Activated CD4-positive, alpha-beta T cell treated with anti-CD3 and anti-CD28 coated beads, Interleukin-2, amount 10 ng/mL, durations not matched to agents 7 days and 5 days (primary cell): ENCODE measurements around the gene PPP1R14B. TPM values are rescaled to one million over a fixed set of nuclear protein-coding genes. Genes with fewer than 3 reads are reported as not detected.

Experiments used
- CTCF ChIA-PET: fragments of 350-600 bp; sonication (Branson Sonifier 250); formaldehyde crosslinking; loops from one replicate; lab custom pipeline; 2021; ENCODE audit warnings: antibody characterized with exemption; lab: Charles Lee
- POLR2A ChIA-PET: fragments of 350-600 bp; sonication (Branson Sonifier 250); formaldehyde crosslinking; loops from one replicate; lab custom pipeline; 2021; ENCODE audit warnings: antibody characterized with exemption; lab: Charles Lee
- DNase-seq: peaks from one replicate; pipeline ENCODE4 v3.0.0-alpha.2; 2020
- H3K27ac Mint-ChIP-seq: one replicate; pipeline ENCODE4 v1.8.0; 2021; ENCODE audit warnings: mild to moderate bottlenecking, moderate library complexity, mixed read lengths
- H3K27me3 Mint-ChIP-seq: one replicate; pipeline ENCODE4 v1.8.0; 2021; ENCODE audit warnings: mixed read lengths
- H3K36me3 Mint-ChIP-seq: one replicate; pipeline ENCODE4 v1.8.0; 2021; ENCODE audit warnings: low read depth, mixed read lengths
- H3K4me1 Mint-ChIP-seq: one replicate; pipeline ENCODE4 v1.8.0; 2021; ENCODE audit warnings: mixed read lengths
- H3K4me3 Mint-ChIP-seq: one replicate; pipeline ENCODE4 v1.8.0; 2021; ENCODE audit warnings: mild to moderate bottlenecking, moderate library complexity, mixed read lengths
- H3K9me3 Mint-ChIP-seq: one replicate; pipeline ENCODE4 v1.8.0; 2021; ENCODE audit warnings: mixed read lengths
- total RNA-seq, 2 experiments: library from RNA; stranded (reverse); gene quantifications; one replicate each; pipeline ENCODE4 v1.2.3, GENCODE V29; 2021

PPP1R14B gene
- total RNA-seq, 2 experiments from 2014 or later = 81.1 to 86.0 TPM

GRCh38 chr11:64275841-64276240, 29.1 kb upstream of the PPP1R14B start:
- POLR2A ChIA-PET = no interaction called here
- Mint-ChIP-seq H3K27me3 (no peaks in the 10 kb centered on the region), H3K27ac (no peak overlapping the region), H3K4me3 (no peak overlapping the region), H3K36me3 (peaks cover 13% of the 10 kb centered on the region), H3K4me1 (peaks cover 8% of the 10 kb centered on the region), H3K9me3 (no peaks in the 10 kb centered on the region)
- CTCF ChIA-PET = interaction anchor here (0.9 to 1.7 kb wide), 8 partner anchors 9 to 57 kb away, joined by 3 to 5 read pairs (median 3); partner anchors contain the start of gene PPP1R14B
- DNase-seq = no peak

- POLR2A ChIA-PET = no interaction called here
- Mint-ChIP-seq H3K36me3 (peaks cover 13% of the 10 kb centered on the region), H3K9me3 (no peaks in the 10 kb centered on the region), H3K4me1 (peaks cover 8% of the 10 kb centered on the region), H3K27ac (no peak overlapping the region), H3K27me3 (no peaks in the 10 kb centered on the region), H3K4me3 (no peak overlapping the region)
- DNase-seq = no peak
- CTCF ChIA-PET = interaction anchor here (0.9 to 1.7 kb wide), 8 partner anchors 10 to 57 kb away, joined by 3 to 5 read pairs (median 3); partner anchors contain the start of gene PPP1R14B
Observed at GRCh38 chr11:64275031-64275800, 28.5 kb upstream of the PPP1R14B start.

- H3K4me1 Mint-ChIP-seq = peaks cover 26% of the 10 kb centered on the region
- H3K27me3 Mint-ChIP-seq = no peaks in the 10 kb centered on the region
- H3K4me3 Mint-ChIP-seq = peak overlapping the region; percentile 88
- H3K27ac Mint-ChIP-seq = peak overlapping the region; percentile 92
- DNase-seq = peak; percentile 97
- H3K9me3 Mint-ChIP-seq = no peaks in the 10 kb centered on the region
- ChIA-PET POLR2A (interaction anchor here (0.7 to 1.3 kb wide), 3 partner anchors 15 to 70 kb away, joined by 3 to 4 read pairs (median 4); partner anchors contain the start of genes BAD and CCDC88B), CTCF (interaction anchor here (0.8 to 12.3 kb wide), 12 partner anchors 9 to 83 kb away, joined by 3 to 162 read pairs (median 6); partner anchors contain the start of genes BAD, CATSPERZ, FERMT3 and GPR137)
- H3K36me3 Mint-ChIP-seq = peaks cover 5% of the 10 kb centered on the region
Observed at GRCh38 chr11:64269540-64270220, 22.9 kb upstream of the PPP1R14B start.

GRCh38 chr11:64268893-64269539, 22.3 kb upstream of the PPP1R14B start:
- peak overlapping the region; percentile 88 for H3K4me3 Mint-ChIP-seq
- H3K36me3 Mint-ChIP-seq = peaks cover 3% of the 10 kb centered on the region
- CTCF ChIA-PET = interaction anchor here (0.7 to 12.3 kb wide), 10 partner anchors 8 to 82 kb away, joined by 3 to 162 read pairs (median 6); partner anchors contain the start of genes BAD, CATSPERZ, GPR137 and PLCB3
- peaks cover 26% of the 10 kb centered on the region for H3K4me1 Mint-ChIP-seq
- DNase-seq = peak; percentile 51
- no peaks in the 10 kb centered on the region for H3K9me3 Mint-ChIP-seq
- POLR2A ChIA-PET = interaction anchor here (0.6 to 1.3 kb wide), 3 partner anchors 16 to 34 kb away, joined by 3 to 4 read pairs (median 4); partner anchors contain the start of gene BAD
- H3K27ac Mint-ChIP-seq = peak overlapping the region; percentile 92
- no peaks in the 10 kb centered on the region for H3K27me3 Mint-ChIP-seq

- Mint-ChIP-seq H3K9me3 (no peaks in the 10 kb centered on the region), H3K4me3 (peak overlapping the region; percentile 88), H3K36me3 (no peaks in the 10 kb centered on the region), H3K27me3 (no peaks in the 10 kb centered on the region), H3K4me1 (peaks cover 26% of the 10 kb centered on the region), H3K27ac (peak overlapping the region; percentile 92)
- DNase-seq = no peak
- ChIA-PET POLR2A (interaction anchor here (0.6 to 1.0 kb wide), 2 partner anchors 17 to 33 kb away, joined by 3 to 4 read pairs; partner anchors contain the start of gene BAD), CTCF (interaction anchor here (0.7 to 12.3 kb wide), 11 partner anchors 7 to 81 kb away, joined by 3 to 162 read pairs (median 5); partner anchors contain the start of genes BAD, CATSPERZ, GPR137 and PLCB3)
Observed at GRCh38 chr11:64268025-64268892, 21.5 kb upstream of the PPP1R14B start.

- H3K4me1 Mint-ChIP-seq = peaks cover 25% of the 10 kb centered on the region
- no peaks in the 10 kb centered on the region for H3K27me3 Mint-ChIP-seq
- H3K36me3 Mint-ChIP-seq = peaks cover 1% of the 10 kb centered on the region
- DNase-seq = no peak
- peak overlapping the region; percentile 92 for H3K27ac Mint-ChIP-seq
- ChIA-PET POLR2A (no interaction called here), CTCF (interaction anchor here (0.8 to 12.3 kb wide), 4 partner anchors 11 to 36 kb away, joined by 3 to 162 read pairs (median 12); partner anchors contain the start of genes PLCB3 and PPP1R14B)
- H3K9me3 Mint-ChIP-seq = no peaks in the 10 kb centered on the region
- H3K4me3 Mint-ChIP-seq = no peak overlapping the region
Observed at GRCh38 chr11:64267207-64267945, 20.6 kb upstream of the PPP1R14B start.

- ChIA-PET POLR2A (no interaction called here), CTCF (interaction anchor here (3.2 to 12.3 kb wide), 2 partner anchors 12 to 19 kb away, joined by 12 to 162 read pairs; partner anchors contain the start of genes PLCB3 and PPP1R14B)
- H3K9me3 Mint-ChIP-seq = no peaks in the 10 kb centered on the region
- no peak for DNase-seq
- H3K4me1 Mint-ChIP-seq = peaks cover 18% of the 10 kb centered on the region
- H3K27me3 Mint-ChIP-seq = no peaks in the 10 kb centered on the region
- no peak overlapping the region for H3K4me3 Mint-ChIP-seq
- H3K36me3 Mint-ChIP-seq = peaks cover 1% of the 10 kb centered on the region
- peak overlapping the region; percentile 36 for H3K27ac Mint-ChIP-seq
Observed at GRCh38 chr11:64266339-64266738, 19.6 kb upstream of the PPP1R14B start.

- H3K9me3 Mint-ChIP-seq = no peaks in the 10 kb centered on the region
- H3K36me3 Mint-ChIP-seq = peaks cover 1% of the 10 kb centered on the region
- POLR2A ChIA-PET = no interaction called here
- DNase-seq = no peak
- H3K4me3 Mint-ChIP-seq = no peak overlapping the region
- H3K4me1 Mint-ChIP-seq = peaks cover 18% of the 10 kb centered on the region
- CTCF ChIA-PET = interaction anchor here (1.5 to 12.3 kb wide), 4 partner anchors 11 to 38 kb away, joined by 3 to 162 read pairs (median 8); partner anchors contain the start of genes PLCB3 and PPP1R14B
- H3K27ac Mint-ChIP-seq = no peak overlapping the region
- no peaks in the 10 kb centered on the region for H3K27me3 Mint-ChIP-seq
Observed at GRCh38 chr11:64265176-64266160, 18.7 kb upstream of the PPP1R14B start.

GRCh38 chr11:64264371-64264852, 17.7 kb upstream of the PPP1R14B start:
- Mint-ChIP-seq H3K27me3 (no peaks in the 10 kb centered on the region), H3K4me3 (no peak overlapping the region), H3K27ac (peak overlapping the region; percentile 50), H3K36me3 (peaks cover 9% of the 10 kb centered on the region), H3K9me3 (no peaks in the 10 kb centered on the region), H3K4me1 (peaks cover 23% of the 10 kb centered on the region)
- DNase-seq = no peak
- ChIA-PET CTCF (interaction anchor here (1.0 to 12.3 kb wide), 5 partner anchors 10 to 53 kb away, joined by 3 to 162 read pairs (median 3); partner anchors contain the start of genes PLCB3, PPP1R14B and TRMT112), POLR2A (no interaction called here)

- Mint-ChIP-seq H3K36me3 (peaks cover 12% of the 10 kb centered on the region), H3K27me3 (no peaks in the 10 kb centered on the region), H3K9me3 (no peaks in the 10 kb centered on the region), H3K4me1 (peaks cover 24% of the 10 kb centered on the region), H3K4me3 (no peak overlapping the region), H3K27ac (peak overlapping the region; percentile 50)
- POLR2A ChIA-PET = no interaction called here
- no peak for DNase-seq
- CTCF ChIA-PET = interaction anchor here (0.6 to 12.3 kb wide), 6 partner anchors 9 to 53 kb away, joined by 3 to 162 read pairs (median 4); partner anchors contain the start of genes PLCB3, PPP1R14B and TRMT112
Observed at GRCh38 chr11:64263947-64264317, 17.2 kb upstream of the PPP1R14B start.
